Endothelial cell of umbilical vein (primary cell): ENCODE results near the gene COLEC11. TPM values are rescaled to one million over a fixed set of nuclear protein-coding genes. Genes with fewer than 3 reads are reported as not detected.

Experiments used
- BruUV-seq: library from RNA; stranded (reverse); fragments of 400-500 nt; replicated peaks from 2 replicates; lab custom pipeline; 2021; lab: Mats Ljungman, UMichigan
- CTCF ChIA-PET: fragments of 300-600, 350-600 bp; sonication (Branson Sonifier 250); formaldehyde crosslinking; loops from one replicate; lab custom pipeline; 2021; ENCODE audit warnings: antibody characterized with exemption, inconsistent platforms; lab: Charles Lee
- POLR2A ChIA-PET: fragments of 300-600, 350-600 bp; sonication (Branson Sonifier 250); formaldehyde crosslinking; loops from one replicate; lab custom pipeline; 2021; ENCODE audit warnings: antibody characterized with exemption, inconsistent platforms; lab: Charles Lee
- DNase-seq: peaks from one replicate; pipeline ENCODE4 v3.0.0-alpha.2; 2011; ENCODE audit warnings: low read depth, low spot score
- FAIRE-seq: peaks from 2 replicates; lab custom pipeline; 2011; peaks lifted over from hg19 to GRCh38; lab: Jason Lieb, UNC
- H2AFZ ChIP-seq: 2 replicates; pipeline ENCODE4 v1.6.0; 2012; ENCODE audit warnings: low read depth, low read length, control low read depth, inconsistent platforms
- H3K27ac ChIP-seq: 2 replicates; pipeline ENCODE4 v1.5.1; 2011; ENCODE audit warnings: low read depth, mild to moderate bottlenecking, control low read depth, low read length, moderate library complexity; ENCODE audit not compliant: insufficient read depth
- H3K27me3 ChIP-seq, 2 experiments: 2 replicates each; pipeline versions ENCODE4 v1.6.0 to v1.6.1; 2011; ENCODE audit warnings: low read length in 2 of 2, mixed read lengths in 1 of 2; ENCODE audit not compliant: control insufficient read depth in 2 of 2, insufficient read depth in 2 of 2
- H3K36me3 ChIP-seq, 2 experiments: 2 replicates in 1 of 2; 3 replicates in 1 of 2; pipeline ENCODE4 v1.5.1; 2011; ENCODE audit warnings: low read length in 2 of 2, mild to moderate bottlenecking in 1 of 2, moderate library complexity in 1 of 2; ENCODE audit not compliant: control insufficient read depth in 2 of 2, insufficient read depth in 2 of 2; ENCODE audit errors: extremely low read depth in 1 of 2
- H3K4me1 ChIP-seq: 3 replicates; pipeline ENCODE4 v1.5.1; 2011; ENCODE audit warnings: mild to moderate bottlenecking, low read length; ENCODE audit not compliant: control insufficient read depth, insufficient read depth; ENCODE audit errors: extremely low read depth
- H3K4me2 ChIP-seq: 2 replicates; pipeline ENCODE4 v1.6.1; 2011; ENCODE audit warnings: low read length, control low read depth, mixed read lengths; ENCODE audit not compliant: insufficient read depth
- H3K4me3 ChIP-seq, 3 experiments: fragments of 200-600 bp in 1 of 3; sonication (generic), shearing (Covaris generic) in 1 of 3; replicated peaks in 1 of 3; 2 replicates each; pipeline ENCODE4 v1.5.1; 2011 to 2016; ENCODE audit warnings: control low read depth in 3 of 3, low read length in 3 of 3, mild to moderate bottlenecking in 2 of 3, inconsistent platforms in 1 of 3, low read depth in 1 of 3, moderate library complexity in 1 of 3; ENCODE audit not compliant: insufficient read depth in 1 of 3
- H3K79me2 ChIP-seq: 2 replicates; pipeline ENCODE4 v1.6.0; 2012; ENCODE audit warnings: low read length, inconsistent platforms; ENCODE audit not compliant: control insufficient read depth, insufficient read depth
- H3K9ac ChIP-seq: replicated peaks from 2 replicates; pipeline ENCODE3; 2011; ENCODE audit warnings: low read length, control low read depth; ENCODE audit not compliant: insufficient read depth; ENCODE audit errors: extremely low read depth
- H3K9me1 ChIP-seq: replicated peaks from 3 replicates; pipeline ENCODE4 v1.6.0; 2011; ENCODE audit warnings: mild to moderate bottlenecking, low read length; ENCODE audit not compliant: control insufficient read depth, insufficient read depth; ENCODE audit errors: extremely low read depth
- H3K9me3 ChIP-seq: replicated peaks from 2 replicates; pipeline ENCODE4 v1.5.1; 2012; ENCODE audit warnings: low read length, inconsistent platforms; ENCODE audit not compliant: control insufficient read depth, insufficient read depth
- H4K20me1 ChIP-seq: replicated peaks from 2 replicates; pipeline ENCODE3; 2011; ENCODE audit warnings: mild to moderate bottlenecking, low read length; ENCODE audit not compliant: control insufficient read depth, insufficient read depth; ENCODE audit errors: extremely low read depth
- CTCF ChIP-seq, 2 donors: IDR thresholded peaks; 1 replicate in 1 of 2; 2 replicates in 1 of 2; pipeline ENCODE4 v1.5.1; 2011; ENCODE audit warnings: low read length in 2 of 2, mild to moderate bottlenecking in 2 of 2, moderate library complexity in 2 of 2, control low read depth in 1 of 2, inconsistent platforms in 1 of 2, low read depth in 1 of 2; ENCODE audit not compliant: insufficient read depth in 1 of 2; ENCODE audit errors: extremely low read depth in 1 of 2
- EZH2 ChIP-seq: IDR thresholded peaks from 2 replicates; pipeline ENCODE4 v1.6.1; 2012; ENCODE audit warnings: borderline replicate concordance, low read depth, mild to moderate bottlenecking, moderate library complexity, low read length, inconsistent platforms; ENCODE audit not compliant: severe bottlenecking
- FOS ChIP-seq: IDR thresholded peaks from 2 replicates; pipeline ENCODE4 v1.6.1; 2011; ENCODE audit warnings: mild to moderate bottlenecking, low read length, moderate library complexity, borderline replicate concordance; ENCODE audit not compliant: insufficient read depth
- GATA2 ChIP-seq: IDR thresholded peaks from 2 replicates; pipeline ENCODE4 v1.7.0; 2011; ENCODE audit warnings: low read depth, mild to moderate bottlenecking, moderate library complexity, mixed read lengths, low read length; ENCODE audit not compliant: insufficient read length, insufficient read depth
- JUN ChIP-seq: IDR thresholded peaks from 2 replicates; pipeline ENCODE4 v1.6.1; 2011; ENCODE audit warnings: borderline replicate concordance, low read depth; ENCODE audit not compliant: insufficient read length, insufficient read depth
- MYC ChIP-seq: IDR thresholded peaks from one replicate; pipeline ENCODE4 v1.6.1; 2011; ENCODE audit warnings: mild to moderate bottlenecking, low read depth, low read length
- POLR2A ChIP-seq: IDR thresholded peaks from 2 replicates; pipeline ENCODE4 v1.6.1; 2012; ENCODE audit warnings: low read depth, mild to moderate bottlenecking, control low read depth, low read length
- POLR2AphosphoS5 ChIP-seq: IDR thresholded peaks from 2 replicates; pipeline ENCODE4 v1.6.1; 2012; ENCODE audit warnings: low read depth, mild to moderate bottlenecking, control low read depth, low read length, moderate library complexity; ENCODE audit not compliant: insufficient read depth
- dilution Hi-C: fragments of 300-500 bp; cut with MboI; formaldehyde crosslinking; loops from one replicate; pipeline ENCODE4 v1.15.0; 2019; ENCODE audit warnings: low sequenced_read_pairs; ENCODE audit not compliant: extremely low pct_ligation_motif_present
- intact Hi-C: fragments of 100-400 bp; cut with micrococcal nuclease; formaldehyde crosslinking; loops from one replicate; pipeline ENCODE4 v1.10.0; 2022
- polyA plus RNA-seq, 4 experiments: library from polyadenylated mRNA; depleted of rRNA in 3 of 4; stranded (reverse) in 3 of 4; unstranded in 1 of 4; fragments of >200 nt; gene quantifications; 2 replicates each; pipeline versions ENCODE4 v1.2.1 to v1.2.3, GENCODE V29; 2011 to 2012; ENCODE audit warnings: missing spikeins in 1 of 4
- total RNA-seq: library from RNA; stranded (reverse); gene quantifications from 2 replicates; pipeline ENCODE4 v1.2.3, GENCODE V29; 2021
- TF ChIP-seq, protein P1 (sequence below): IDR thresholded peaks from 2 replicates; pipeline ENCODE4 v1.6.1; 2011; ENCODE audit not compliant: insufficient read depth, insufficient read length

Gene COLEC11
- total and polyA plus RNA-seq, 2 donors (not counting 3 experiments of a cell fraction or from before 2014, with no cell fraction given), result 0.15 TPM; not detected in 1

DNA sequence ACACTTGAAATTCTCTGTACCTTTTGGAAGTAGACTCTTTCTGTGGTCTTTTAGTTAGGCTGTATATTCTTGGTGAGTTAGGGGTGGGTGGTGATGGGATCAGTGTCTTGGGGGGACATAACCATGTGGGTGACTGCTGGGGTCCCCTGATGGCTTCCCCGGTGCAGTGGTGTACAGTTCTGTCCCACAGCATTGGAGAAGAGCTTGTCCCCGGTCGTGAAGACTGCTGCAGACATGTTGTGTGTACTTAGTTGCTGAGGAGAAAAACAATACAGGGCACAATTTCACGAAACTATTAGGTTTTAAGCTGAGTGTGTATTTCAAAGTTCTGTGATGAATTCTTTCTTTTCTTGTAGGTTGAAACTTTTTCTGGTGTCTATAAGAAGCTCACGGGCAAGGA lies 14.5 kb upstream of the COLEC11 start:
- no peak for DNase-seq
- peaks cover 23 to 41% of the 10 kb centered on the region in 2 experiments for H3K36me3 ChIP-seq
- no peak overlapping the region for H3K4me3 ChIP-seq
- H3K9ac ChIP-seq, result no peak overlapping the region
- H3K4me2 ChIP-seq, result no peak overlapping the region
- TF ChIP-seq JUN (no peak), GATA2 (no peak), CTCF (IDR thresholded peaks at IDR 0.05; ENCODE audit: extremely low read depth in 1 of 2, insufficient read depth in 1 of 2, low read depth in 1 of 2, low read length in 2 of 2) (no peak), FOS (no peak), POLR2A (no peak), POLR2AphosphoS5 (no peak), MYC (no peak), EZH2 (no peak)
- TF ChIP-seq, protein P1, sequence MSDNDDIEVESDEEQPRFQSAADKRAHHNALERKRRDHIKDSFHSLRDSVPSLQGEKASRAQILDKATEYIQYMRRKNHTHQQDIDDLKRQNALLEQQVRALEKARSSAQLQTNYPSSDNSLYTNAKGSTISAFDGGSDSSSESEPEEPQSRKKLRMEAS, result no peak
- H3K9me1 ChIP-seq, result no peaks in the 10 kb centered on the region
- no peak for FAIRE-seq
- H3K27me3 ChIP-seq, result no peaks in the 10 kb centered on the region
- no peaks in the 10 kb centered on the region for H3K9me3 ChIP-seq
- BruUV-seq, result no TSS peak
- CTCF ChIA-PET, result no interaction called here
- no peak overlapping the region for H3K27ac ChIP-seq
- peaks cover 57% of the 10 kb centered on the region for H3K79me2 ChIP-seq
- POLR2A ChIA-PET, result no interaction called here
- H2AFZ ChIP-seq, result no peak overlapping the region
- H3K4me1 ChIP-seq, result peaks cover 31% of the 10 kb centered on the region
- intact Hi-C loops, result no loop called here
- H4K20me1 ChIP-seq, result peaks cover 19% of the 10 kb centered on the region
- dilution Hi-C loops, result no loop called here
